Measurements from ENCODE around the gene ZNF454.

- TF ChIP-seq CTCF (IDR thresholded peaks at IDR 0.05) = no peak
- no peak for TF ChIP-seq ZFX (IDR thresholded peaks at IDR 0.05; ENCODE audit: borderline replicate concordance)
These were observed 57.4 kb downstream of the ZNF454 start for GRCh38 chr5:178998441-178998840.

Measured in 22Rv1 (cell line).